Measurements from ENCODE around the gene LNPK. TPM values are rescaled to one million over a fixed set of nuclear protein-coding genes. Genes with fewer than 3 reads are reported as not detected.

Gene LNPK
- polyA plus RNA-seq, 3 donors = 2.2 to 14.1 (median 7.5) TPM

GRCh38 chr2:175874291-175874690 is 127.8 kb downstream of the LNPK start:
- H3K27ac ChIP-seq (ENCODE audit: low read depth, low read length) = no peak overlapping the region
- 62 to 80% (median 75%) methylated on average over 3 of the region's 3 CpGs for WGBS, 3 donors

Other genes starting within 250 kb of the LNPK start
- not detected for gene EVX2, start 81.7 kb upstream of the LNPK start, polyA plus RNA-seq
- gene HOXD13, start 90.5 kb upstream of the LNPK start, polyA plus RNA-seq = under 1 TPM in 1 of 3 donors, not detected in 2; 0.51 TPM
- gene HOXD12, start 97.5 kb upstream of the LNPK start, polyA plus RNA-seq = not detected
- under 1 TPM in 2 of 3 donors, not detected in 1; 0.05 to 0.59 TPM for gene HOXD11, start 105.0 kb upstream of the LNPK start, polyA plus RNA-seq
- under 1 TPM; 0.02 to 0.76 (median 0.45) TPM for gene HOXD10, start 114.5 kb upstream of the LNPK start, polyA plus RNA-seq
- gene HOXD9, start 120.5 kb upstream of the LNPK start, polyA plus RNA-seq = 1 to 10 TPM in 2 of 3 donors, under 1 TPM in 1; 0.36 to 5.3 (median 3.0) TPM
- gene HOXD8, start 127.4 kb upstream of the LNPK start, polyA plus RNA-seq = 1 to 10 TPM in 2 of 3 donors, under 1 TPM in 1; 0.84 to 8.8 (median 6.3) TPM
- 1 to 10 TPM in 2 of 3 donors, under 1 TPM in 1; 0.79 to 3.8 (median 2.5) TPM for gene HOXD4, start 149.3 kb upstream of the LNPK start, polyA plus RNA-seq
- gene HOXD3, start 155.0 kb upstream of the LNPK start, polyA plus RNA-seq = 1 to 10 TPM in 2 of 3 donors, under 1 TPM in 1; 0.22 to 3.3 (median 2.0) TPM
- gene HOXD1, start 186.4 kb upstream of the LNPK start, polyA plus RNA-seq = under 1 TPM; 0.14 to 0.83 (median 0.45) TPM

Measured in adipose tissue (tissue), 3 donors.